A673 (cell line): ENCODE measurements around the gene AGBL4. TPM values are rescaled to one million over a fixed set of nuclear protein-coding genes. Genes with fewer than 3 reads are reported as not detected.

Experiments used
- BruUV-seq: library from RNA; stranded (reverse); fragments of 400-500 nt; replicated peaks from 2 replicates; lab custom pipeline; 2021; lab: Mats Ljungman, UMichigan
- CTCF ChIA-PET: fragments of 300-600 bp; sonication (Branson Sonifier 250); formaldehyde crosslinking; loops from one replicate; lab custom pipeline; 2022; ENCODE audit warnings: antibody characterized with exemption; lab: Charles Lee
- POLR2A ChIA-PET: fragments of 300-600 bp; sonication (Branson Sonifier 250); formaldehyde crosslinking; loops from one replicate; lab custom pipeline; 2022; ENCODE audit warnings: antibody characterized with exemption; ENCODE audit not compliant: low non-redundant PET; lab: Charles Lee
- DNase-seq: peaks from one replicate; pipeline ENCODE4 v3.0.0-alpha.2; 2015; ENCODE audit warnings: low spot score
- H3K27ac ChIP-seq: fragments of 200-600 bp; sonication (generic); 2 replicates; pipeline ENCODE4 v1.5.1; 2016; ENCODE audit warnings: mixed run types, low read depth, mild to moderate bottlenecking, mixed read lengths, antibody characterized with exemption, low read length; ENCODE audit not compliant: poor library complexity, severe bottlenecking
- H3K27me3 ChIP-seq: fragments of 200-600 bp; sonication (generic); replicated peaks from 2 replicates; pipeline ENCODE4 v1.6.1; 2017; ENCODE audit warnings: mixed run types, low read depth, mild to moderate bottlenecking, mixed read lengths, antibody characterized with exemption, low read length; ENCODE audit not compliant: insufficient read depth, poor library complexity
- H3K36me3 ChIP-seq: fragments of 200-600 bp; sonication (generic); 2 replicates; pipeline ENCODE4 v1.6.1; 2016; ENCODE audit warnings: mixed run types, mild to moderate bottlenecking, mixed read lengths, antibody characterized with exemption, low read length; ENCODE audit not compliant: insufficient read depth, poor library complexity, severe bottlenecking
- H3K4me1 ChIP-seq: fragments of 200-600 bp; sonication (generic); 2 replicates; pipeline ENCODE4 v1.6.1; 2017; ENCODE audit warnings: mixed run types, mild to moderate bottlenecking, mixed read lengths, antibody characterized with exemption, low read length; ENCODE audit not compliant: insufficient read depth, poor library complexity, severe bottlenecking
- H3K4me3 ChIP-seq: fragments of 200-600 bp; sonication (generic); 2 replicates; pipeline ENCODE4 v1.5.1; 2016; ENCODE audit warnings: low read depth, mixed run types, mild to moderate bottlenecking, mixed read lengths, low read length; ENCODE audit not compliant: poor library complexity, severe bottlenecking
- H3K9me3 ChIP-seq: fragments of 200-600 bp; sonication (generic); 2 replicates; pipeline ENCODE4 v1.6.1; 2016; ENCODE audit warnings: mixed run types, low read depth, mild to moderate bottlenecking, mixed read lengths, antibody characterized with exemption, low read length; ENCODE audit not compliant: poor library complexity, severe bottlenecking
- EZH2 ChIP-seq: fragments of 200-600 bp; sonication (generic); IDR thresholded peaks from 2 replicates; pipeline ENCODE4 v1.6.1; 2017; ENCODE audit warnings: borderline replicate concordance, low read depth, mild to moderate bottlenecking, mixed read lengths, antibody characterized with exemption, low read length; ENCODE audit not compliant: poor library complexity, severe bottlenecking
- intact Hi-C: fragments of 100-400 bp; cut with micrococcal nuclease; formaldehyde crosslinking; loops from one replicate; pipeline ENCODE4 v1.10.0; 2022; ENCODE audit not compliant: unreplicated experiment
- total RNA-seq: library from RNA; stranded (reverse); gene quantifications from 2 replicates; pipeline ENCODE4 v1.2.3, GENCODE V29; 2021
- TF ChIP-seq, protein P1 (sequence below): fragments of 300-800, 200-600 bp; sonication (generic); conservative IDR thresholded peaks from 2 replicates; pipeline ENCODE4 v1.5.1; 2017; ENCODE audit warnings: low read depth, mild to moderate bottlenecking, antibody characterized with exemption, low read length, moderate library complexity, mixed read lengths

The AGBL4 gene
- total RNA-seq, 1 experiment from 2014 or later = 0.32 TPM

GRCh38 chr1:49448200-49448599, 575.6 kb downstream of the AGBL4 start:
- CTCF ChIA-PET = no interaction called here
- Histone ChIP-seq H3K4me3 (no peak overlapping the region), H3K36me3 (no peaks in the 10 kb centered on the region), H3K27ac (no peak overlapping the region), H3K4me1 (no peaks in the 10 kb centered on the region), H3K9me3 (peaks cover 10% of the 10 kb centered on the region), H3K27me3 (no peaks in the 10 kb centered on the region)
- BruUV-seq = no TSS peak
- POLR2A ChIA-PET = no interaction called here
- TF ChIP-seq, protein P1, sequence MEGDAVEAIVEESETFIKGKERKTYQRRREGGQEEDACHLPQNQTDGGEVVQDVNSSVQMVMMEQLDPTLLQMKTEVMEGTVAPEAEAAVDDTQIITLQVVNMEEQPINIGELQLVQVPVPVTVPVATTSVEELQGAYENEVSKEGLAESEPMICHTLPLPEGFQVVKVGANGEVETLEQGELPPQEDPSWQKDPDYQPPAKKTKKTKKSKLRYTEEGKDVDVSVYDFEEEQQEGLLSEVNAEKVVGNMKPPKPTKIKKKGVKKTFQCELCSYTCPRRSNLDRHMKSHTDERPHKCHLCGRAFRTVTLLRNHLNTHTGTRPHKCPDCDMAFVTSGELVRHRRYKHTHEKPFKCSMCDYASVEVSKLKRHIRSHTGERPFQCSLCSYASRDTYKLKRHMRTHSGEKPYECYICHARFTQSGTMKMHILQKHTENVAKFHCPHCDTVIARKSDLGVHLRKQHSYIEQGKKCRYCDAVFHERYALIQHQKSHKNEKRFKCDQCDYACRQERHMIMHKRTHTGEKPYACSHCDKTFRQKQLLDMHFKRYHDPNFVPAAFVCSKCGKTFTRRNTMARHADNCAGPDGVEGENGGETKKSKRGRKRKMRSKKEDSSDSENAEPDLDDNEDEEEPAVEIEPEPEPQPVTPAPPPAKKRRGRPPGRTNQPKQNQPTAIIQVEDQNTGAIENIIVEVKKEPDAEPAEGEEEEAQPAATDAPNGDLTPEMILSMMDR = no peak
- TF ChIP-seq EZH2 = no peak
- no peak for DNase-seq
- intact Hi-C loops = no loop called here

DNA sequence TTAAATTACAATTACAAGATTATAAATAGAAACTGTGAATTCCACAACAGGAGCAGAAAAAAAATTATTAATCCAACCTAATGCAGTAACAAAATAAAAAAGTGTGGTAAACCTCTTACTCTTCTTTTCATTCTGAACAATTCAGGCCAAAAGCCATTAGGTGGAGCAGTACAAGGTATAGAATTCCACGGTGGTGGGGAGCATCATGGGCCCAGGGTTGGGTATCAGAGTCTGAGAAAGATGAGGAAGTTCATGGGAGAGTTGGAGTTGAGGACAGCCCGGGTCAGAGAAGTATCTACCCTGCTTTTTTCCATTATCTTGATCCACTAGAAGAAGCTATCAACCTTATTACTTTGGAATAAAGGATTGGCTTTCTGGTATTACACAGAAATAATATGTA, 586.9 kb downstream of the AGBL4 start:
- CTCF ChIA-PET = no interaction called here
- no peak overlapping the region for H3K4me3 ChIP-seq
- TF ChIP-seq, protein P1 = no peak
- TF ChIP-seq EZH2 = no peak
- H3K27me3 ChIP-seq = no peaks in the 10 kb centered on the region
- no TSS peak for BruUV-seq
- intact Hi-C loops = no loop called here
- POLR2A ChIA-PET = no interaction called here
- H3K27ac ChIP-seq = no peak overlapping the region
- no peaks in the 10 kb centered on the region for H3K36me3 ChIP-seq
- no peaks in the 10 kb centered on the region for H3K4me1 ChIP-seq
- no peaks in the 10 kb centered on the region for H3K9me3 ChIP-seq
- DNase-seq = no peak

DNA sequence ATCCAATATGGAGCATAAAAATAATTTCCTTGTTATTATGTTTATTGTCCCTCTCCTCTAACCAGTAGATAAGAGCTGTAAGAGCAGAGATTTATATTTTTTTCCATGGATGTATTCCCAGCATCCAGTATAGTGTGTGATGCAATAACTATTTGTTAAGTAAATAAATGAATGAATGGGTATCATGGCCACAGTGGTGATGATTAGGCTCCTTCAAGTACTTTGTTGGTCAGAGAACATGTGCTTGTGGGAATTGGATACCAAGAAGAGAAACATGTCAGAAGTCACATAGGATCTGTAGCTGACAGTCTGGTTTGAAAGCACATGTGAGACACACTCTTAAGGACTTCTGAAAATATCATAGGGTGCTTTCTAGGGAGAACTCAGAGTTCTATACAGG, 588.5 kb downstream of the AGBL4 start:
- DNase-seq = no peak
- H3K27ac ChIP-seq = no peak overlapping the region
- no peak overlapping the region for H3K4me3 ChIP-seq
- ChIA-PET POLR2A (no interaction called here), CTCF (no interaction called here)
- no peak for TF ChIP-seq EZH2
- TF ChIP-seq, protein P1 = no peak
- no TSS peak for BruUV-seq
- no peaks in the 10 kb centered on the region for H3K4me1 ChIP-seq
- intact Hi-C loops = no loop called here
- no peaks in the 10 kb centered on the region for H3K36me3 ChIP-seq
- H3K9me3 ChIP-seq = no peaks in the 10 kb centered on the region
- H3K27me3 ChIP-seq = no peaks in the 10 kb centered on the region
